Endothelial cell of umbilical vein (primary cell): ENCODE data around the gene TF.

Experiments
- EZH2 ChIP-seq: IDR thresholded peaks from 2 replicates; pipeline ENCODE4 v1.6.1; 2012; ENCODE audit warnings: borderline replicate concordance, low read depth, mild to moderate bottlenecking, moderate library complexity, low read length, inconsistent platforms; ENCODE audit not compliant: severe bottlenecking
- MYC ChIP-seq: IDR thresholded peaks from one replicate; pipeline ENCODE4 v1.6.1; 2011; ENCODE audit warnings: mild to moderate bottlenecking, low read depth, low read length
- POLR2A ChIP-seq: IDR thresholded peaks from 2 replicates; pipeline ENCODE4 v1.6.1; 2012; ENCODE audit warnings: low read depth, mild to moderate bottlenecking, control low read depth, low read length
- POLR2AphosphoS5 ChIP-seq: IDR thresholded peaks from 2 replicates; pipeline ENCODE4 v1.6.1; 2012; ENCODE audit warnings: low read depth, mild to moderate bottlenecking, control low read depth, low read length, moderate library complexity; ENCODE audit not compliant: insufficient read depth
- TF ChIP-seq, protein P1 (sequence below), 2 donors: IDR thresholded peaks; 1 replicate in 1 of 2; 2 replicates in 1 of 2; pipeline ENCODE4 v1.5.1; 2011; ENCODE audit warnings: low read length in 2 of 2, mild to moderate bottlenecking in 2 of 2, moderate library complexity in 2 of 2, control low read depth in 1 of 2, inconsistent platforms in 1 of 2, low read depth in 1 of 2; ENCODE audit not compliant: insufficient read depth in 1 of 2; ENCODE audit errors: extremely low read depth in 1 of 2

DNA sequence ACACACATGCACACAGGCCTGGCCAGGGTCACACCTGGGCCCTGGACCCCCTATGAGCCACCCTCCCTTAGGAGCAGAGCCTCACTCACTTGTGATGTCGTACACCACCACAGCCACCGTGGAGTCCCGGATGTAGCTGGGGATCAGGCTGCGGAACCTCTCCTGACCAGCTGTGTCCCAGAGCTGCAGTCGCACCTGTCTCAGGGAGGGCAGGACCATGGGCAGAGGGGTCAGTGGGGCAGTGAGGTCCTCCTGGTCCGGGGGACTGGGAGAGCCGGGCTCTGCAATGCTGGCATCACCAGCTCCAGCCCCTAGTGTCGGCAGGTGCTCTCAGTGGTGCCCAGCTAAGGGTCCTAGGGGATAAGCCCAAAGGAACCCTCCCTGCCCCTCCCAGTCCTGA is 95.0 kb downstream of the TF start:
- TF ChIP-seq, protein P1, sequence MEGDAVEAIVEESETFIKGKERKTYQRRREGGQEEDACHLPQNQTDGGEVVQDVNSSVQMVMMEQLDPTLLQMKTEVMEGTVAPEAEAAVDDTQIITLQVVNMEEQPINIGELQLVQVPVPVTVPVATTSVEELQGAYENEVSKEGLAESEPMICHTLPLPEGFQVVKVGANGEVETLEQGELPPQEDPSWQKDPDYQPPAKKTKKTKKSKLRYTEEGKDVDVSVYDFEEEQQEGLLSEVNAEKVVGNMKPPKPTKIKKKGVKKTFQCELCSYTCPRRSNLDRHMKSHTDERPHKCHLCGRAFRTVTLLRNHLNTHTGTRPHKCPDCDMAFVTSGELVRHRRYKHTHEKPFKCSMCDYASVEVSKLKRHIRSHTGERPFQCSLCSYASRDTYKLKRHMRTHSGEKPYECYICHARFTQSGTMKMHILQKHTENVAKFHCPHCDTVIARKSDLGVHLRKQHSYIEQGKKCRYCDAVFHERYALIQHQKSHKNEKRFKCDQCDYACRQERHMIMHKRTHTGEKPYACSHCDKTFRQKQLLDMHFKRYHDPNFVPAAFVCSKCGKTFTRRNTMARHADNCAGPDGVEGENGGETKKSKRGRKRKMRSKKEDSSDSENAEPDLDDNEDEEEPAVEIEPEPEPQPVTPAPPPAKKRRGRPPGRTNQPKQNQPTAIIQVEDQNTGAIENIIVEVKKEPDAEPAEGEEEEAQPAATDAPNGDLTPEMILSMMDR (IDR thresholded peaks at IDR 0.05; ENCODE audit: extremely low read depth in 1 of 2, insufficient read depth in 1 of 2, low read depth in 1 of 2, low read length in 2 of 2): no peak
- no peak for TF ChIP-seq POLR2A
- no peak for TF ChIP-seq POLR2AphosphoS5
- TF ChIP-seq MYC: no peak
- TF ChIP-seq EZH2: no peak
